Pancreas (tissue), 10 donors: Measurements from ENCODE around the gene MARCHF11. TPM values are rescaled to one million over a fixed set of nuclear protein-coding genes. Genes with fewer than 3 reads are reported as not detected.

ENCODE experiments used
- ATAC-seq, 4 donors: fragments of 200-7000 bp; cut with Tn5 transposase; one replicate each; pipeline versions ENCODE4 v1.8.0 to v1.9.1; 2020; ENCODE audit warnings: mild to moderate bottlenecking in 4 of 4, moderate library complexity in 4 of 4
- DNase-seq, 6 donors: peaks; one replicate each; pipeline ENCODE4 v3.0.0-alpha.2; 2020
- FAIRE-seq: peaks from 2 replicates; lab custom pipeline; 2012; peaks lifted over from hg19 to GRCh38; lab: Jason Lieb, UNC
- H3K27ac ChIP-seq, 4 donors: fragments of 200-600 bp; sonication (generic); 1 replicate in 3 of 4; 2 replicates in 1 of 4; pipeline versions ENCODE4 v1.5.0 to v1.8.0; 2020
- H3K27me3 ChIP-seq, 4 donors: fragments of 200-600 bp; one replicate each; pipeline ENCODE4 v1.8.0; 2021
- H3K36me3 ChIP-seq, 3 donors: fragments of 200-600 bp; sonication (generic) in 1 of 3; one replicate each; pipeline versions ENCODE4 v1.5.0 to v1.8.0; 2020 to 2021
- H3K4me1 ChIP-seq, 3 donors: fragments of 200-600 bp; one replicate each; pipeline ENCODE4 v1.8.0; 2021
- H3K4me3 ChIP-seq, 4 donors: fragments of 200-600 bp; sonication (generic) in 2 of 4; one replicate each; pipeline versions ENCODE4 v1.5.0 to v1.8.0; 2020 to 2021
- H3K9me3 ChIP-seq, 4 donors: fragments of 200-600 bp; one replicate each; pipeline ENCODE4 v1.8.0; 2021
- CTCF ChIP-seq, 4 donors: fragments of 200-600 bp; sonication (generic) in 3 of 4; IDR thresholded peaks; one replicate each; pipeline versions ENCODE4 v1.5.0 to v1.8.0; 2021; ENCODE audit warnings: antibody characterized with exemption in 4 of 4
- WGBS, 2 donors: extraction: QIAGEN DNeasy Blood & Tissue Kit; methylation state at CpG; one replicate each; pipeline ENCODE4 v1.1.7; 2013; 5-methylcytosine and 5-hydroxymethylcytosine counted together
- intact Hi-C, 3 donors: fragments of 100-400 bp; cut with DNase I; formaldehyde crosslinking; loops; one replicate each; pipeline versions ENCODE4 v1.11.1 to v1.14.2; 2022
- polyA plus RNA-seq, 2 donors: library from polyadenylated mRNA; stranded (reverse); fragments of 200-250 nt; gene quantifications; one replicate each; pipeline ENCODE4 v1.2.3, GENCODE V29; 2013
- total RNA-seq, 6 donors: library from RNA; stranded (reverse); fragmentation: NEBNext Ultra II Directional in 4 of 6; extraction: Animal tissue kit (Norgen Biotek cat#: 25700) in 4 of 6; gene quantifications; one replicate each; pipeline versions ENCODE4 v1.2.1 to v1.2.4, GENCODE V29; 2021 to 2023
- donor health status: healthy with polysubstance abuse.
- donor health status: DM: no; HTN: no; CAD: no; lungs with moderate emphysema.
- donor health status: DM: no; HTN: no; CAD: no.
- donor health status: control.
- donor health status: control.
- donor health status: Bipolar disorder and iron deficiency.
- donor health status: DM: yes; HTN: yes; CAD: no.
- donor health status: DM: no; HTN: no; CAD: no.
- donor health status: DM: no; HTN: no; CAD: no.
- donor health status: DM: yes; HTN: yes; CAD: no.

The MARCHF11 gene
- total and polyA plus RNA-seq, 8 donors = 0.19 to 2.6 (median 0.47) TPM

GRCh38 chr5:16048132-16048531, 131.5 kb downstream of the MARCHF11 start:
- no peak overlapping the region for H3K4me3 ChIP-seq
- intact Hi-C loops = no loop called here
- no peaks in the 10 kb centered on the region for H3K27me3 ChIP-seq
- H3K36me3 ChIP-seq = no peaks in the 10 kb centered on the region
- no peak overlapping the region for H3K27ac ChIP-seq
- no peak for ATAC-seq
- no peaks in the 10 kb centered on the region for H3K9me3 ChIP-seq
- TF ChIP-seq CTCF (IDR thresholded peaks at IDR 0.05) = no peak
- no peak for DNase-seq
- FAIRE-seq = no peak
- no peaks in the 10 kb centered on the region for H3K4me1 ChIP-seq

- no peaks in the 10 kb centered on the region for H3K27me3 ChIP-seq
- ATAC-seq = no peak
- H3K27ac ChIP-seq = no peak overlapping the region
- FAIRE-seq = no peak
- intact Hi-C loops = no loop called here
- no peaks in the 10 kb centered on the region for H3K9me3 ChIP-seq
- no peaks in the 10 kb centered on the region for H3K4me1 ChIP-seq
- H3K4me3 ChIP-seq = no peak overlapping the region
- WGBS, 2 donors = 46 to 59% methylated on average over 5 of the region's 5 CpGs
- no peak for TF ChIP-seq CTCF (IDR thresholded peaks at IDR 0.05)
- DNase-seq = no peak
- H3K36me3 ChIP-seq = no peaks in the 10 kb centered on the region
Measured at GRCh38 chr5:16043349-16043965, 136.1 kb downstream of the MARCHF11 start.

GRCh38 chr5:16037121-16037845, 142.3 kb downstream of the MARCHF11 start:
- intact Hi-C loops = no loop called here
- H3K27ac ChIP-seq = no peak overlapping the region
- no peak for FAIRE-seq
- H3K4me1 ChIP-seq = no peaks in the 10 kb centered on the region
- no peak for TF ChIP-seq CTCF (IDR thresholded peaks at IDR 0.05)
- no peak overlapping the region for H3K4me3 ChIP-seq
- H3K27me3 ChIP-seq = peaks cover 0 to 3% (median 0%) of the 10 kb centered on the region in 4 donors
- H3K9me3 ChIP-seq = no peaks in the 10 kb centered on the region
- H3K36me3 ChIP-seq = no peaks in the 10 kb centered on the region
- no peak for ATAC-seq
- no peak for DNase-seq
- 55 to 62% methylated on average over 8 of the region's 8 CpGs for WGBS, 2 donors

GRCh38 chr5:16034319-16035001, 145.1 kb downstream of the MARCHF11 start:
- WGBS, 2 donors = 58 to 60% methylated on average over 8 of the region's 8 CpGs
- H3K27ac ChIP-seq = no peak overlapping the region
- no peak for ATAC-seq
- no peaks in the 10 kb centered on the region for H3K4me1 ChIP-seq
- DNase-seq = no peak
- no peaks in the 10 kb centered on the region for H3K36me3 ChIP-seq
- FAIRE-seq = no peak
- no peak for TF ChIP-seq CTCF (IDR thresholded peaks at IDR 0.05)
- no peaks in the 10 kb centered on the region for H3K9me3 ChIP-seq
- H3K4me3 ChIP-seq = no peak overlapping the region
- intact Hi-C loops = no loop called here
- H3K27me3 ChIP-seq = peaks cover 0 to 3% (median 0%) of the 10 kb centered on the region in 4 donors
